Measurements from ENCODE around the gene PRTFDC1. TPM values are rescaled to one million over a fixed set of nuclear protein-coding genes. Genes with fewer than 3 reads are reported as not detected.
A peak's percentile ranks its signal among the peaks of the same experiment; 100 is the strongest.

The PRTFDC1 gene
- total and polyA plus RNA-seq, 3 experiments from 2014 or later: 1.3 to 1.6 (median 1.5) TPM

GRCh38 chr10:24952707-24953645 lies 570 bp upstream of the PRTFDC1 start:
- Histone ChIP-seq H3K9me3 (ENCODE audit: low read length) (no peaks in the 10 kb centered on the region), H3K4me3 (ENCODE audit: low read length) (peak overlapping the region; percentile 57), H3K4me1 (ENCODE audit: insufficient read depth, low read length) (peaks cover 12% of the 10 kb centered on the region), H3K27ac (ENCODE audit: low read depth, low read length) (peak overlapping the region; percentile 71), H3K36me3 (ENCODE audit: insufficient read depth, low read length) (no peaks in the 10 kb centered on the region), H3K27me3 (ENCODE audit: insufficient read depth, low read length, poor library complexity, severe bottlenecking) (no peaks in the 10 kb centered on the region)
- peaks cover 18 to 35% (median 22%) of the 10 kb centered on the region in 3 donors for H3K4me1 Mint-ChIP-seq
- peak; percentile 43 to 69 (median 58) for DNase-seq
- ChIA-PET POLR2A (interaction anchor here (1.3 kb wide), 1 partner anchor 59 kb away, joined by 3 read pairs; no protein-coding TSS in a partner anchor), CTCF (interaction anchor here (0.6 to 3.2 kb wide), 18 partner anchors 10 to 335 kb away, joined by 3 to 17 read pairs (median 4); no protein-coding TSS in a partner anchor)
- no peaks in the 10 kb centered on the region for H3K9me3 Mint-ChIP-seq
- peaks cover 0 to 2% of the 10 kb centered on the region in 2 donors for H3K27me3 Mint-ChIP-seq
- peak overlapping the region in 7 of 8 donors; percentile 72 to 93 (median 85) for H3K27ac Mint-ChIP-seq
- peak overlapping the region; percentile 79 to 90 (median 85) for H3K4me3 Mint-ChIP-seq
- peaks cover 0 to 1% (median 0%) of the 10 kb centered on the region in 3 donors for H3K36me3 Mint-ChIP-seq

GRCh38 chr10:24951201-24952142 lies 934 bp downstream of the PRTFDC1 start:
- Mint-ChIP-seq H3K4me1 (peaks cover 21 to 38% (median 31%) of the 10 kb centered on the region in 3 donors), H3K9me3 (no peaks in the 10 kb centered on the region), H3K36me3 (peaks cover 0 to 1% (median 0%) of the 10 kb centered on the region in 3 donors), H3K4me3 (peak overlapping the region; percentile 64 to 94 (median 84)), H3K27ac (peak overlapping the region; percentile 19 to 94 (median 58)), H3K27me3 (peaks cover 0 to 2% of the 10 kb centered on the region in 2 donors)
- no peaks in the 10 kb centered on the region for H3K9me3 ChIP-seq (ENCODE audit: low read length)
- H3K4me1 ChIP-seq (ENCODE audit: insufficient read depth, low read length): peaks cover 12% of the 10 kb centered on the region
- ChIA-PET POLR2A (interaction anchor here (0.6 to 1.3 kb wide), 3 partner anchors 41 to 84 kb away, joined by 3 to 6 read pairs (median 3); no protein-coding TSS in a partner anchor), CTCF (interaction anchor here (0.7 to 3.2 kb wide), 16 partner anchors 8 to 309 kb away, joined by 3 to 17 read pairs (median 4); partner anchors contain the start of gene ARHGAP21)
- H3K27ac ChIP-seq (ENCODE audit: low read depth, low read length): peak overlapping the region; percentile 71
- no peaks in the 10 kb centered on the region for H3K27me3 ChIP-seq (ENCODE audit: insufficient read depth, low read length, poor library complexity, severe bottlenecking)
- peak in 1 of 5 donors; percentile 4 for DNase-seq
- peak overlapping the region; percentile 40 for H3K4me3 ChIP-seq (ENCODE audit: low read length)
- no peaks in the 10 kb centered on the region for H3K36me3 ChIP-seq (ENCODE audit: insufficient read depth, low read length)

DNA sequence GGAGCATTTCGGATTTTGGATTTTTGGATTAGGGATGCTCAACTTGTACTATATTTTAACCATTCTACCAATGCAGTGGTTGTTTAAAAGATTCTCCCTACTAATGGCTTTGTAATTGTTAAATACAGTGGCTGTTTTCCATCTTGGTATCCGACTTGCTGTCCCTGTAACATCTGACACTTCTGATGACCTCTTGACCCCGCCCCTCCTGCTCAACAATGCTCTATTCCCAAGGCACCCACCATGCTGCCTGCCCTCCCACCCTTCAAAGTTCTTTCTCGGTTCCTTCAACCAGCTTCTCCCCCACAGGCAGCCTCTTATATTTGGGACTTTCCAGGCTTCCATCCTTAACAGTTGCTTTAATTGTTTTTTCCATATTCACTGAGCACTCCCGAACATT lies 2.0 kb downstream of the PRTFDC1 start:
- Mint-ChIP-seq H3K27me3 (peaks cover 0 to 2% of the 10 kb centered on the region in 2 donors), H3K9me3 (no peaks in the 10 kb centered on the region), H3K4me3 (peak overlapping the region in 1 of 7 donors; percentile 30), H3K4me1 (peaks cover 21 to 38% (median 31%) of the 10 kb centered on the region in 3 donors), H3K36me3 (peaks cover 0 to 2% (median 1%) of the 10 kb centered on the region in 3 donors), H3K27ac (peak overlapping the region in 4 of 8 donors; percentile 8 to 68 (median 46))
- CTCF ChIA-PET: no interaction called here
- Histone ChIP-seq H3K27ac (ENCODE audit: low read depth, low read length) (no peak overlapping the region), H3K4me1 (ENCODE audit: insufficient read depth, low read length) (peaks cover 12% of the 10 kb centered on the region), H3K9me3 (ENCODE audit: low read length) (no peaks in the 10 kb centered on the region), H3K4me3 (ENCODE audit: low read length) (no peak overlapping the region), H3K27me3 (ENCODE audit: insufficient read depth, low read length, poor library complexity, severe bottlenecking) (no peaks in the 10 kb centered on the region), H3K36me3 (ENCODE audit: insufficient read depth, low read length) (no peaks in the 10 kb centered on the region)
- POLR2A ChIA-PET: no interaction called here
- DNase-seq: no peak

DNA sequence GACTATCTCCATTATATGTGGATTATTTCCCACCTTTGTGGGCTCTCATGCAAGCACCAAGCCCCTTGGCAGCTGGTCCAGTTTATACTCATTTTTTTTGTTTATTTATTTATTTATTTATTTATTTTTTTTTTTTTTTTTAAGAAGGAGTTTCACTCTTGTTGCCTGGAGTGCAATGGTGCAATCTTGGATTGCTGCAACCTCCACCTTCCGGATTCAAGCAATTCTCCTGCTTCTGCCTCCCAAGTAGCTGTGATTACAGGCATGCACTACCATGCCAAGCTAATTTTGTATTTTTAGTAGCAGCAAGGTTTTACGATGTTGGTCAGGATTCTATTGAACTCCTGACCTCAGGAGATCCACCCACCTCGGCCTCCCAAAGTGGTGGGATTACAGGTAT lies 2.8 kb downstream of the PRTFDC1 start:
- no peak overlapping the region for H3K27ac ChIP-seq (ENCODE audit: low read depth, low read length)
- H3K9me3 ChIP-seq (ENCODE audit: low read length): no peaks in the 10 kb centered on the region
- Mint-ChIP-seq H3K4me1 (peaks cover 21 to 38% (median 35%) of the 10 kb centered on the region in 3 donors), H3K36me3 (peaks cover 0 to 2% (median 1%) of the 10 kb centered on the region in 3 donors), H3K9me3 (no peaks in the 10 kb centered on the region), H3K4me3 (no peak overlapping the region), H3K27me3 (peaks cover 0 to 2% of the 10 kb centered on the region in 2 donors), H3K27ac (peak overlapping the region in 2 of 8 donors; percentile 9 to 40)
- H3K4me1 ChIP-seq (ENCODE audit: insufficient read depth, low read length): peaks cover 12% of the 10 kb centered on the region
- no peaks in the 10 kb centered on the region for H3K36me3 ChIP-seq (ENCODE audit: insufficient read depth, low read length)
- ChIA-PET POLR2A (no interaction called here), CTCF (interaction anchor here (0.8 kb wide), 1 partner anchor 14 kb away, joined by 3 read pairs; no protein-coding TSS in a partner anchor)
- no peak overlapping the region for H3K4me3 ChIP-seq (ENCODE audit: low read length)
- no peaks in the 10 kb centered on the region for H3K27me3 ChIP-seq (ENCODE audit: insufficient read depth, low read length, poor library complexity, severe bottlenecking)
- DNase-seq: no peak

GRCh38 chr10:24947304-24948097 lies 4.9 kb downstream of the PRTFDC1 start:
- Mint-ChIP-seq H3K36me3 (peaks cover 0 to 2% (median 0%) of the 10 kb centered on the region in 3 donors), H3K9me3 (no peaks in the 10 kb centered on the region), H3K27me3 (no peaks in the 10 kb centered on the region), H3K4me3 (no peak overlapping the region), H3K27ac (peak overlapping the region in 5 of 8 donors; percentile 0 to 63 (median 34)), H3K4me1 (peaks cover 15 to 26% (median 24%) of the 10 kb centered on the region in 3 donors)
- Histone ChIP-seq H3K9me3 (ENCODE audit: low read length) (no peaks in the 10 kb centered on the region), H3K27me3 (ENCODE audit: insufficient read depth, low read length, poor library complexity, severe bottlenecking) (no peaks in the 10 kb centered on the region), H3K36me3 (ENCODE audit: insufficient read depth, low read length) (no peaks in the 10 kb centered on the region), H3K4me1 (ENCODE audit: insufficient read depth, low read length) (peaks cover 5% of the 10 kb centered on the region), H3K27ac (ENCODE audit: low read depth, low read length) (no peak overlapping the region), H3K4me3 (ENCODE audit: low read length) (no peak overlapping the region)
- ChIA-PET CTCF (interaction anchor here (0.8 to 2.1 kb wide), 2 partner anchors 12 to 220 kb away, joined by 6 to 8 read pairs; no protein-coding TSS in a partner anchor), POLR2A (no interaction called here)
- no peak for DNase-seq

- no peaks in the 10 kb centered on the region for H3K27me3 Mint-ChIP-seq
- no peak overlapping the region for H3K4me3 ChIP-seq (ENCODE audit: low read length)
- no peak overlapping the region for H3K27ac ChIP-seq (ENCODE audit: low read depth, low read length)
- CTCF ChIA-PET: interaction anchor here (0.7 to 1.0 kb wide), 2 partner anchors 9 to 15 kb away, joined by 3 read pairs; no protein-coding TSS in a partner anchor
- H3K4me1 ChIP-seq (ENCODE audit: insufficient read depth, low read length): no peaks in the 10 kb centered on the region
- peaks cover 0 to 2% (median 0%) of the 10 kb centered on the region in 3 donors for H3K36me3 Mint-ChIP-seq
- H3K27me3 ChIP-seq (ENCODE audit: insufficient read depth, low read length, poor library complexity, severe bottlenecking): no peaks in the 10 kb centered on the region
- H3K4me1 Mint-ChIP-seq: peaks cover 4 to 15% (median 10%) of the 10 kb centered on the region in 3 donors
- POLR2A ChIA-PET: no interaction called here
- no peaks in the 10 kb centered on the region for H3K9me3 Mint-ChIP-seq
- H3K36me3 ChIP-seq (ENCODE audit: insufficient read depth, low read length): no peaks in the 10 kb centered on the region
- no peaks in the 10 kb centered on the region for H3K9me3 ChIP-seq (ENCODE audit: low read length)
- H3K27ac Mint-ChIP-seq: peak overlapping the region in 1 of 8 donors; percentile 5
- DNase-seq: no peak
- no peak overlapping the region for H3K4me3 Mint-ChIP-seq
Observed at GRCh38 chr10:24944512-24945255, 7.7 kb downstream of the PRTFDC1 start.

All from CD8-positive, alpha-beta memory T cell (primary cell).